HG03095 (cell line): ENCODE measurements around the gene INPP5F.
A peak's percentile ranks its signal among the peaks of the same experiment; 100 is the strongest.

ENCODE experiments used
- ATAC-seq: cut with Tn5 transposase; IDR thresholded peaks from one replicate; pipeline ENCODE4 v1.9.1; 2021; ENCODE audit warnings: moderate library complexity; ENCODE audit not compliant: unreplicated experiment

INPP5F gene

DNA sequence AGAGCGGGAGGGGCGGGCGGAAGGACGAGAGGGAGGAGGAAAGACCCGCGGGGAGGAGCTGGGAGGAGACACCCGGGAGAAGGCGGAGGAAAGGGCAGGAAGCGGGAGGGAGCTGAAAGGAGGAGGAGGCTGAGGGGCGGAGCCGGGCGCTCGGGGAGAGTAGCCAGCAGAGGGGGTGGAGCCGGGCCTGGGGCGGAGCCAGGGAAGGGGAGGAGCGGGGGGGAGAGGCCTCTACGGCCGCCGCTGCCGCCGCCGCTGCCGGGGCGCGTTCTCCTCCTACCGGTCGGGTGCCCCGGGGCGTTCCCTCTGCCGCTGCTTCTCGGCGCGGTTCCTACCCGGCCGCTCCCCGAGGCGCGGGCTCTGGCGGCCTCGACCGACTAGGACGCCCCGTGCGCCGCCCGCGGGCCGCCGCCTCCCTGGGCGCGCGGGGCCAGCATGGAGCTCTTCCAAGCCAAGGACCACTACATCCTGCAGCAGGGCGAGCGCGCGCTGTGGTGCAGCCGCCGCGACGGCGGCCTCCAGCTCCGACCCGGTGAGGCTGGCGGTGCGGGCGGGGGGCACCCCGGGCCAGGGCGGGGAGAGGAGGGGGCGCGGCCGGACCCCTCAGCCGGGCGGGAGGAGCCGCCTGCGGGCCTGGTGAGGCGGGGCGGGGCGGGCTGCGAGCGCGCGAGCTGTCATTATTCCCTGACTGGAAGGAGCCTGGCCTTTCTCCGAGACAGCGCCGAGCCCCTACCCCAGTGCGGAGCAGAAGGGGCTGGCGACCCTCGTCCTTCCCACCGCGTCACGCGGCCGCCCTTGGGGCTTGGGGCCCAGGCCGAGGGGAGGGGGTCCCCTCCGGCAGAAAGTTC is at the start of gene INPP5F:
Gene INPP5F (plus strand): TSS at position 223 of the 848 bp plus-strand sequence. CDS start 213 bp downstream, at position 436.
- ATAC-seq: peak; percentile 92

DNA sequence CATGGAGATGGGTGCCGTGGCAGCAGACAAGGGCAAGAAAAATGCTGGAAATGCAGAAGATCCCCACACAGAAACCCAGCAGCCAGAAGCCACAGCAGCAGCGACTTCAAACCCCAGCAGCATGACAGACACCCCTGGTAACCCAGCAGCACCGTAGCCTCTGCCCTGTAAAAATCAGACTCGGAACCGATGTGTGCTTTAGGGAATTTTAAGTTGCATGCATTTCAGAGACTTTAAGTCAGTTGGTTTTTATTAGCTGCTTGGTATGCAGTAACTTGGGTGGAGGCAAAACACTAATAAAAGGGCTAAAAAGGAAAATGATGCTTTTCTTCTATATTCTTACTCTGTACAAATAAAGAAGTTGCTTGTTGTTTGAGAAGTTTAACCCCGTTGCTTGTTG is 48.7 kb upstream of the INPP5F start:
- no peak for ATAC-seq

DNA sequence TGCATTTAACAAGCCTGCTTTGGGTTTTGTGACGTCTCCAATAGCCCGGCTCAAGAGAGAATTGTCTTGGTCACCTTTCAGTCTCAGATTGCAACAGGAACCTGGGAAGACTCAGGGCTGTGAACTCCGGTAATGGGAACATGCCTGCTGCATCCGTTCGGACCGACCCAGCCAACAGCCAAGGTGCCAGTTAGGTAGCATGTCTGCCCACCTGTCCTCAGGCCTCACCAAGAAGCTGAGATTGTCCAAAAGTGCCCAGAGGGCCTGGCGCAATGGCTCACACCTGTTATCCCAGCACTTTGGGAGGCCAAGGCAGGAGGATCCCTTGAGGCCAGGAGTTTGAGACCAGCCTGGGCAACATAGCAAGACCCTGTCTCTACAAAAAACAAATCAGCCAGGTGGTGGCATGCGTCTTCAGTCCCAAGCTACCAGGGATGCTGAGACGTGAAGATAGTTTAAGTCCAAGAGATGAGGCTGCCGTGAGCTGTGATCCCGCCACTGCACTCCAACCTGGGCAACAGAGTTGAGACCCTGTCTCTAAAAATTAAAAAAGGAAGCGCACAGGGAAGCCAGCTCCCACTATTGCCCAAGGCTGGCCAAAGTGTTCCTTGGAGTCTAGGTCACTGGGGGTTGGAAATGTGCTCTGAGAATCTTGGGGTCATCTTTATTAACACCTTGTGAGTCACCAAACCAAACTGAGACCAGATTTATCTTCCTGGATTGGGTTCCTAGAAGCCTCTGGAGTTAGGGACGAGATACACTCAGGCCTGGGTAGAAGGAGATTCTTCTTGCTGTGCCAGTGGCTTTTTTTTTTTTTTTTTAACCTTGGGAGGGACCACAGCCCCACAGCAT is 47.7 kb upstream of the INPP5F start:
- no peak for ATAC-seq

GRCh38 chr10:119679480-119679829 is 46.4 kb upstream of the INPP5F start:
- no peak for ATAC-seq

- no peak for ATAC-seq
These were observed 45.8 kb upstream of the INPP5F start for GRCh38 chr10:119680050-119680449.

- no peak for ATAC-seq
These were observed 45.2 kb upstream of the INPP5F start for GRCh38 chr10:119680650-119681081.

DNA sequence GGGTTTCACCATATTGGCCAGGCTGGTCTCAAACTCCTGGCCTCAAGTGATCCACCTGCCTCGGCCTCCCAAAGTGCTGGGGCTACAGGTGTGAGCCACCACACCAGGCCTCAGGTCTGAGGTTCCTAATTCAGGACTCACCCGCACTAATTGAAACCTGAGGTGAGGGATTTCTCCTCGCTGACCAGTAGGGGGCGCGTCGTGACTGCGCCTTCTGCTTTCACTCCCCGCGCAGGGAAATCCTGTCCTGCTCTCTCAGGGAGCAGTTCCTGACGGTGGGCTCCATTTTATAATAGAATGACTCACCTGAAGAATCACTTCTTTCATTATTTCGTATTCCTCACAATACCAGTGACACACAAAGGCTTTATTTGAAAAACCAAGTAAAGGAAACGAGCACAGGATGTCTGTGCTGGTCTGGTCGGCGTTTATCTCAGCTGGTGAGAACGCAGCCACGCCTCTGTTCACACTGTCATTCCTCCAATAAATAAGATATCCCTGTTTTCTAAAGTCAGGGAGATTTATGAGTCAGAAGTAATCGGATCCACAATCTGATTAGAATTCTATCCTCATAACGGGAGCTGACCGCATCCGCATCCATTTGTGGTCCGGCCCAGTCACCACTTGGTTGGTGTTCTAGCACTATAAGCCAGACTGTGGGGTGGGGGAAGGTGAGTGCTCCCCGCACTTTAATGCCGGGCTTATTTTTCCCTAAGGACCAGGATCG is 39.2 kb upstream of the INPP5F start:
- ATAC-seq: peak; percentile 82

DNA sequence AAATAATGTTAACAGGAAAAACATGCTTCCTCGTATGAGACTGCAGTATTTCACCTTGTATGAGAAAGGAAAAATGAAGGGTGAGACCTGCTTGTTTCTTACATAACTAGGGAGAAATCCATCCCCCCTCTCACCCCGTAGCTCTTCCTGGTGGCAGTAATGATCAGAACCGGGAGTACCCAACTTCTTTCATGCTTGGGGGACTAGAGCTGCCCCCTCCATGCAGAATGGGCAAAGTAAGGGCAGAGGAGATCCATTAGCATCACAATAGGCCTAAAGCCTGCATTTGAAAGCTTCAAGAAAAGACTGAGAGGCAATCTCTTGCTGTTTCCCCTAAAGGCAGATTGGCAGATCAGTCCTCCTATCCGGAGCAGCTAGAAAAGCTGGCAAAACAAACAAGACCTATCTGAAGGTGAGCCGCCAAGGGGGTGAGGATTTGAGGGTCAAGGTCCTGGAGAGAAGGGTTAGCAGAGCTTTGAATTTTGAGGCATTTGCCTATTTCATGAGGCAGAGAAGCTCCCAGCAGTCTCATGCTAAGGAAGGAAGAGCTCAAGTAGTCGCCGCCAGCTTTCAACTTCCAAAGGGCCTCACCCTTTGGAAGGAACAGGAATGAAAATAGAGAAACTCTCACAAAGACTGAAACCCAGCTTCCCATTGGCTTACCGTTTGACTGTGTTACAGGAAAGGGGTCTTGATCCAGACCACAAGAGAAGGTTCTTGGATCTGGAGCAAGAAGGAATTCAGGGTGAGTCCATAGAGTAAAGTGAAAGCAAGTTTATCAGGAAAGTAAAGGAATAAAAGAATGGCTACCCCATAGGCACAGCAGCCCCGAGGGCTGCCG is 38.4 kb upstream of the INPP5F start:
- ATAC-seq: no peak

DNA sequence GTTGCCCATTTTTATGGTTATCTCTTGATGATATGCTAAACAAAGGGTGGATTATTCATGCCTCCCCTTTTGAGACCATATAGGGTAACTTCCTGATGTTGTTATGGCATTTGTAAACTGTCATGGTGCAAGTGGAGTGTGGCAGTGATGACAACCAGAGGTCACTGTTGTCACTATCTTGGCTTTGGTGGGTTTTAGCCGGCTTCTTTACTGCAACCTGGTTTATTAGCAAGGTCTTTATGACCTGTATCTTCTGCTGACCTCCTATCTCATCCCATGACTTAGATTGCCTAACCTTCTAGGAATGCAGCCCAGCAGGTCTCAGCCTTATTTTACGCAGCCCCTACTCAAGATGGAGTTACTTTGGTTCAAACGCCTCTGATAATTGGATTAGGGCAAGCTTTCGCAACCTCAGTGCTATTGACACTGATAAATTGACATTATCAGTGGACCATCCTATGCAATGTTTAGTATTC is 37.8 kb upstream of the INPP5F start:
- ATAC-seq: peak; percentile 48

- ATAC-seq: no peak
These were observed 36.8 kb upstream of the INPP5F start for GRCh38 chr10:119689016-119689580.

- ATAC-seq: no peak
These were observed 34.1 kb upstream of the INPP5F start for GRCh38 chr10:119691726-119692125.

- no peak for ATAC-seq
These were observed 32.4 kb upstream of the INPP5F start for GRCh38 chr10:119693262-119693957.

- no peak for ATAC-seq
These were observed 31.2 kb upstream of the INPP5F start for GRCh38 chr10:119694608-119695007.

- ATAC-seq: peak; percentile 47
These were observed 25.4 kb upstream of the INPP5F start for GRCh38 chr10:119700321-119700954.

DNA sequence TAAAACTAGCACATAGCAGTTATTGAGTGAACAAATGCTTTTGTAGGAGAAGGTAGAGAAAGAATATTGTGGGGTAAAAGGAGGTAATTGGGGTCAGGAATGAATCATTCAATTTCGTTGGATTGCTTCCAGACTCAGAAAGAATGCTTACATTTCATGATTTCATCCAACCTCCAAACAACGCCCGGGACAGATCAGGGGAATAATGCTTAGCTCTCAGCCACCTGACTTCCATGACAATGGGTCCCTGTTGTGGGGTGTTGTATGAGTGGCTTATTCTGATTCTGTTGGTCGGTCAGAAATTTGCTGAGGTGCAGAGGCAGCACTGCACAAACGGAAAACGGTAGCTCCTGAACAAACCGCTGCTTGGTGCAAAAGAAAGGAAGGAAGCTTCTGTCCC is 24.0 kb upstream of the INPP5F start:
- ATAC-seq: no peak

GRCh38 chr10:119702583-119702982 is 23.3 kb upstream of the INPP5F start:
- ATAC-seq: no peak

GRCh38 chr10:119703903-119704508 is 21.8 kb upstream of the INPP5F start:
- no peak for ATAC-seq

GRCh38 chr10:119705434-119705831 is 20.4 kb upstream of the INPP5F start:
- peak; percentile 46 for ATAC-seq
